IPS-NIHi7 (cell line): ENCODE measurements around the gene DENND1A.
"Not testable (repeated sequence)": the region's sequence is repeated elsewhere in the genome, so short reads cannot be mapped to it uniquely, and the experiment has no call there.

ENCODE experiments used
- DNase-seq: peaks from one replicate; pipeline ENCODE4 v3.0.0; 2012; ENCODE audit warnings: mixed read lengths; ENCODE audit errors: extremely low spot score

The DENND1A gene

DNA sequence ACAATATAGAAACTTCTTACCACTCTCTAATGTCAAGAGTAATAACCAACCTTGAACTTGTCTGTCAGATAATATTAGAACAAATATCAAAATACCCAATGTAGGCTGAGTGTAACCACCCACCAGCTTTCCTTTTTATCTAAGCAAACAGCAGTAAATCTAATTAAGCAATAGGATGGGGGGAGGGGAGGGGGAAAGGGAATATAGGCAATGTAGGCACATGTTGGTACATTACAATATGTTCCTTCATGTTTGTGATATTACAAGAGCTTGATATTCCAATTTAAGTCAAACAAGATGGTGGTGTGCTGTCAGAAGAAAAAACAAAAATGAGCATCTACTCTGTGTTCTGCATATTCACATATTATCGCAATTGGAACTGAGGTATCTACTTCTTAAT, 158.2 kb downstream of the DENND1A start:
- DNase-seq, result no peak

DNA sequence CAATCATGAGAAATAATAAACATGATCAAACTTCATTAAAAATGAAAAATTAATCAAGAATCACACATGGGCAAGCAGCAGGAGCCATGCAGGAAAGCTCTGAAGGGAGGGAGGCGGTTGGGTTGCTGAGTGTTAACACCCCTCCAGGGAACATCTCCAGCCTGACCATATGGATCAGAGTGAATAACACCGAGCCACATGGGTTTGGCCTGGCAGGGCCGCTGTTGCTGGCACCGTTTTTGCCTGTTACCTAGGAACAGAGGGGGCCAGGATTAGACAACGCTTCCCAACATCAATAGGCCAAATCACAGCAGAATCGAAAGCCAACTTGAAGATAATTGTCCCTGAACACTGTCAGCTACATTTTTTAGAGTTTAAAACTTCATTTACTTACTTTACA, 160.2 kb downstream of the DENND1A start:
- DNase-seq, result no peak

DNA sequence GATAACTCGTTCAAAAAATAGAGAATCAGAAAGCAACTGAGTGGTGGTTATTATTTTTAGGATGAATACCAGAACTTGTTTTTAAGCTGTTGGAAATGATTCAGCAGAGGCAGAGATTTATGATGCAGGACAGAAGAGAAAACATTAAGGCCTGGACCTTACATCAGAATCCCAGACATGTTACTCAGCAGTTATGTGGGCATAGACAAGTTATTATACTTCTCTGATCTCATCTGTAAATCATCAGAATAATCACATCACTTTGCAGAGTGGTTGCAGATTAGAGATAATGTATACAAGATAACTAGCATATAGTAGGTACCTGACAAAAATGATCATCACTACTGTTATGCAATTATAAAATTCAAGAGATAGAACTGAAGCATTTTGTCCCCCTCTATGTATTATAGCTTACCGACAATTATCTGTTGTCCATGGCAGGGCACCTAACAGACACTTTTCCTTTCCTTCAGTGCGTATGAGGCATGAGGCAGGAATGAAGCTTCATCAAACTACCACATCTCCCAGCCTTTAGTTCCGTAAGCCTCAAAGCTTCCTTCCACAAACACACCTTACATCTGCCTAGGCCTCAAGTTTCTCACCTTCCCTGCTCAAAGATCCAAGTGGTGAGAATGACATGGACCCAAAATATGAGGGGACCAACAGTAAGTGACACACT, 165.9 kb downstream of the DENND1A start:
- no peak for DNase-seq

DNA sequence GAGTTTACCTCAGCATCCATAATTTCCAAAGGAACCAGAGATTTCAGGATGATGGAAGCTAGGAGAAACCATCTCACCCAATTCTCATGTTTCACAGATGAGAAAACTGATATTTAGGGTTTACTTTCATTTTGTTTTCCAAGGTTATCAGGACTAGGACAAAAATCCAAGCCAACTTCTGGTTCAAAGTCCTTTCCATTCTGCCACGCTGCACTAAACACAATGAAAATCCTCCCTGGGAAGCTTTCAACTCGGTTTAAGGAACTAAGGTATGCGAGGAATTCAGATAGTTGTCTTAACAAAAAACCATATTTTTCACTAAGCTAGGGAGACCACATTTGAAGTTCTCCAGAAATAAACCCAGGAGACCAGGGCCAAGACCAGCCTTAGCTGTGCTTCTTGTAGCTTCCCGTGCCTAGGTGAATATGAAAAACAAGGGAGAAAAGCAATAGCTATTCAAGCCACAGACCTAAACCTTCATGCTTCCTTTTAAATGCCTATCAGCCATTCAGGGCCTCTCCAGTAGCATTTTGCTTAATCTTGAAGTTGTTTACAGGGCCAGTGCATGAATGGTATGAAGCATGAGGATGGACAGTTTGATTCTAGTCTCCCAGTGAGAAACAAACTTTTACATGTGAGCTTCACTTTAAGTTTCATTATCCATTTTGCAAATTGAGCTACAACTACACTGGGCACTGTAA, 167.9 kb downstream of the DENND1A start:
- no peak for DNase-seq

DNA sequence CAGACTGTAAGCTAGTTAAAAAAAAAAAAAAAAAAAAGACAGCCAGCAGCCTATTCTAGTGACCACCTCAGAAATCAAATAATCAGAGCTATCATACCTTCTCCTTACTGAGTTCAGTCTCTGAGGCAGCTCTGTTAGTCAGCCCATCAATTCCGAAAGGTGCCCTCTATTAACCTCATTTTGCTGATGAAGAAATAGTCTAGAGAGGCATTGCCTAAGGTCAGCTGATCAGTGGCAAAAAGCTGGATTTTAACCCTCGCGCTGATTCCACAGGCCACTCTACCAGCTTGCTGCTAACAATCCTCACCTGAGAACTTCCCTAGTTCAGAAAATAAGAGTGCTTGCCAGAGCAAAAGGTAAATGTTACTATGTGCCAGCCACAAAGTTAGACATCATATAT, 172.0 kb downstream of the DENND1A start:
- no peak for DNase-seq

DNA sequence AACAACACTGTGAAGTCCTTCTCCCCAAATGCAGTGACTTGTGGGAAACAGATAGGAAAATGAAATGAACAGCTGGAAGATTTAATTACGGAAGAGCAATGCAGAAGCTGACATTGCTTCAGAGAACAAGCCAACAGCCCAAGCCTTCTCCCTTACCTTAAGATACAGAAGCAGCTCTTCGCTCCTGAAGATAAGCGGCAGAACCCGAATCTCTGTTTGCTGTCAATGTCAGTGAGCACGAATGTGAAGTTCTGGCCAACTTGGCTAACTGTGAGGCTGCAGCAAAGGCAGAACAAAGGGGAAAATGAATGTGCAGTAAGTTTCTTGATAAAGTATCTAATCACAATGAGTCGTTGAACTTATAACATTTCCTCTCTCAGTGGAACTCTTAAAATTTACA, 172.4 kb downstream of the DENND1A start:
- no peak for DNase-seq

DNA sequence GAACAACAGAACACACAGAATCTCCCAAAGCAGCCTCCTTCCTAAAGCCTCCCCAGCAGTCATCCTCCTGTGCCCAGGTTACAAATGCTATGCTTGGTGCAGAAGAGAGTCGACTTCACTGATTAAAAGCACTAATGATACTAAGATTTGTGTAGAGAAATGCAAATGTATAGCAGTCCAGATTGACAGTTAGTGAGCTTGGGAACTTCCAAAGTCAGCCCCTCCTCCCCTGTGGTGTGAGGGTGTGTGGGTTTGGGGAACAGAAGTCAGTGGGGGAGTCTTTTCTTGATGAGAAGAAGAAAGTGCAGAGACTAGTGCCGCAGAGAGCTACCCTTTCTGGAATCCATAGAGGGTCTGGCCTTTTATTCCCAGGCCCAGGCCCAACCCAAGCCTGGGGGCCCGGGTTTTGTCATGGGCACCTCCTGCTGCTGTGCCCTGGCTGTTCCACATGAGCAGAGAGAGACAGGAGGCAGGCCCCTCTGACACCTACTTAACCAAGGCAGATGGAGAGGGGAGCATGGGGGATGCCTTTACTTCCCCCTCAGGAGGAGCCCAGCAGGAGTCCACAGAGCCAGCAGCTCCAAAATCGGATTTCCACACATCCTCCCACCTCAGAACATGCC, 173.3 kb downstream of the DENND1A start:
- no peak for DNase-seq

DNA sequence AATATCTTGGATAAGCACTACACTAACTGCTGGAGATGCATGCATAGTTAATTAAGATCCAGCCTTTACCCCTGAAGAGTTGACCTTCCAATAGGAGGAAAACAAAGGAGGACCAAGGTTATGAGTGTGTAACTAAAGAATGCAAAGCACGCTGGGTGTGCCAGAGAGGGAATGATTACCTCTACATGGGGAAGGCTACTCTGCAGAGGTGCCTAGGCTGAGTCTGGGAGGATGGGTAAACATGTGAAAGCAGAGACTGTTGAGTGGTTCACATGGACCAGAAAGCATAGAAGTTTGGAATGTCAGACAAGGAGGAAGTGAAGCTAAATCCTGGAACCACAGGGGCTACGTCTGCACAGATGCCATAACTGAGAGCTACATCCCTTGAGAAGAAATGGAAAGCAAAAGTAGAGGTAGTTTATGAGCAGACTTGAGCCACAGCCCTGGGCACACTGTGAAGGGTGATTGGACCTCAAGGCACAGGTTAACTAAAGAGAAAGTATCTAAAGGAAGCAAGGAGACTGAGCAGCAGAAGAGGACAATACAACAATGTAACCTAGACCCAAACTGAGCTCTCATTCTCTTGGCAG, 176.2 kb downstream of the DENND1A start:
- no peak for DNase-seq

DNA sequence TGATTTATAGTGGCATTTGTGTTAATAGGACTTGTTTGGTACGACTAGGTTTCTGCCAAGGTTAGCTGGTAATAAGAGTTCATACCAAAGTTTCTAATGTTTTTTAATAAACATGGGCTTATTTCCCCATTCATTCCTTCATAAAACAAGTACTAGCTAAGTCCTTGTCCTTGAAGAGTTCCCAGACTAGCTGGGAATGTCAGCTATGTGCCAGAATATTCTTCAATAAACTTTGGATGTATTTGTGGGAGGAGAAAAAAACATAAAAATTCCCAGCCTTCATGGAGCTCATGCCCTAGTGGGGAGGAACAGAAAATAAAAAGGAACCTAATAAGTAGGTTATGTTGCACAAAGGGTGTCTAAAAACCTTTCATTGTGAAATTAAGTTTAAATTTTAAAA, 176.9 kb downstream of the DENND1A start:
- DNase-seq, result no peak

DNA sequence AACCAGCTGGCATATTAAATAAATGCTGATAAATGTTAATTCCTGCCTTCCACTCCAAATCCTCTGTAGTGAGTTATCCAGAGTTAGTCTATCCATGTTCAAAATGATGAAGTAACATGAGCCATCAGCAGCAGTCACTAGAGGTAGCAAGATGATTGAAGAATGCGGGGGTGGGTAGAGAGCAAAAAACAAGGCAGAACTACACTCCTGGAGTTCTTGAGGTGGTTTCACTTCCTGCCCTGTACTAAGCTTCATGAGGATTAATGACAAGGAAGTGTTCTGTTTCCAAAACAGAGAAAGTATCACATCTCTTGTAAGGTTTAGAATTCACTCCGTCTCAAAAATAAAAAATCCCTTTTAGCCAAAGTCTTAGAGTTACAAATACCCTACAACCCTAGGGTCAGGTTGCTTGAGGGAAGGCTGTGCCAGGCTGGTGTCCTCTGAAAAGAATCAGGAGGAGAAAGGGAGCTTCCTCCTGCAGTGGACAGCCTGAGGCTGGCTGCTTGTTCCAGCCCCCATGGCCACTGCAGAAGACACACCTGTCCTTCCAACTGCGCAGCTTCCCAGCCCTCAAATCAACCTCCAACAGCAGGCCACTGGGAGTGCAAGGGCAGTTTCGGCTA, 180.2 kb downstream of the DENND1A start:
- DNase-seq, result peak; percentile 30

DNA sequence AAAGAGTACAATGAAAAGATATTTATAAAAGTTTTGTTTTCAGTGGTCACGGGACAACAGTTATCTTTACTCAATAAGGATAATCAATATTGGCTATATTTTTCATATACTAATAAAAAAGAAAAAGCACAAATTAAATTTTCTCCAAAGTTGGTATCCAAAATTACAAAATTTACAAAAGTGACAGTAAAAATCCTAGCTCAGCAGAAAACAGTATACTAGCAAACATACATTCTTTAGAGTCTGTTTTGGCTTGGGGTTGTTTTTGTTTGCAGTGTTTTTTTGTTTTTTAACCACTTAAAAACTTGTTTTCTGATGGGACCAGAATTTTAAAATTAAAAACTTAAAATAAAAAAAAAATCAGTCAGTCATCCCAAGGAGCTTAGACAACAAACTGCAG, 183.2 kb downstream of the DENND1A start:
- no peak for DNase-seq

DNA sequence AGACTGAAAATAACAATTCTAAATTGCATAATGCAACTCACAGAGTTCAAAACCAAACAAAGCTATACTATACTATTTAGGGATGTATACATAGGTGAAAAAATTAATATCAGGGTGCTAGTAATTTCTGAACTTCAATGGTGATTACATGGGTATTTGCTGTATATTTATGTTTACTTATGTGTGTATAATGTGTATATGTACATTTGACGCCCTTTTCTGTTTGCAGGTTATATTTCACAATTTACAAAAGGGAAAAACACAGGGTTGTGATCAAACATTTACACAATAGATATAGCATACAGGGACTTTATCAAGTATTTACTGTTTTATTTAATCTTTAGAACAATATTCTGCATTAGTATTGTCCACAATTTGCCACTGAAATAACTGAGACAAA, 184.0 kb downstream of the DENND1A start:
- no peak for DNase-seq

DNA sequence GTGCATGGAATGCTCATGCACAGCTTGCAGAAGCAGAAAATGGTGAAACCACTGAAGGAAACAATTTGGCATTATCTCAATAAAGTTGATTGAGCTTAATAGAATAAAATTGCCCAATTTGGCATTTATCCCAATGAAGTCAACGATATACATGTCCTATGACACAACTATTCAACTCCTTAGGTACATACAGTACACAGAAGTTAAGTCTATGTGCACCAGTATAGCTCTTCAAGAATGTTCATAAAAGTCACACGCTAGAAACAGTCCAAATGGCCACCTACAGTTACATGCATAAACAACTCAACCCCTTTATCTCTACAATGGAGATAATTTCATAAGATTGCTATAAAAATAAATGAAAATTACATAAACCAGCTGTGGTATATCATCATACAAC, 184.5 kb downstream of the DENND1A start:
- no peak for DNase-seq

DNA sequence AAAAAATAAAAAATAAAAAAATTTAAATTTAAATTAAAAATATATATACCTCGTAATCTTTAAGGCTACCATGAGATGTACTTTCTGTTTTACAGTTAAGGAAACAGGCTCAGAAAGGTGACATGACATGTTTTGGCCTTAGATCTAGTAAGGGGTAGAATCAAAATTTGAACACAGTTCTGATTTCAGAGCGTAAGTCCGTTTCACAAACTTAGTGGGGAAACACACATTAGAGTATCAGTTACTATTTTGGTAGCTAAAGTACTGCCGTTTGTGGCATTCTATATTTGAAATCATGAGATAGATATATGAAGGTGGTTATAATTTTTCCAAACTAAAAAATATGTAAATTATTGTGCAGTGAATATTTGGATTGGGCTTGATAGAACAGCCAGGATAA, 186.2 kb downstream of the DENND1A start:
- DNase-seq, result no peak

DNA sequence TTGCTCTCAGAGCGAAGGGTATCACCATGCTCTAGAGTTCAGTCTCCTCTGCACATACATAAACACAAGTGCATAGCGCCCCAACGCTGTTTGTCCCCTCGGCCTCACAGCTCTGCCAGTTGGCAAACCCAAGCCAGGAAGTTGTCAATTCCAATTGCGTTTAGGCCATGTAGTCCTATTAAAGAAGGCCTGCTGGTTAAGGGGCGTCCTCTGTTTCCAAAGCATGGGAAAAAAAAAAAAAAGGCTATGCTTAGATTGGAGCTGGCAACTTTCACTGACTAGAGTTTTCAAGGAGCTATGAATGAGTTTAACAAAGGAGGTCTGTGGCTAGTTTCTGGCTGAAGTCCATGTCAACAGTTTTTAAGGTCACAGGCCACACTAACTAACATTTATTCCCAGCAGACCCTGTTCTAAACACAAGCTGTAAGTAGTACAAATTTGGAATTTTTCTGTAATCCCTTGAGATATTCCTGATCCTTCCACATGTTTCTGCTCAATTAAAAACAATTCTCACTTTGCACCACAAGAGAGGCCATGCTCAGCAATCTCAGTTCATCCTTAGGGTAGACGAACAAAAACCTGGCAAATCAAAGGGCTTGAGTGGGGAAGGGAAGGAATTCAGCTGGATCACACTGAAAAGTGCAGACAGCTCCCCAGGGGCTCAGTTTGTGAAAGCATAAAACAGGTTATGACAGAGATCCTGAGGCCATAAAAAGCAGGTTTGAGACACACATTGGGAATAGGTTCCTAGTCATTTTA, 187.7 kb downstream of the DENND1A start:
- no peak for DNase-seq

DNA sequence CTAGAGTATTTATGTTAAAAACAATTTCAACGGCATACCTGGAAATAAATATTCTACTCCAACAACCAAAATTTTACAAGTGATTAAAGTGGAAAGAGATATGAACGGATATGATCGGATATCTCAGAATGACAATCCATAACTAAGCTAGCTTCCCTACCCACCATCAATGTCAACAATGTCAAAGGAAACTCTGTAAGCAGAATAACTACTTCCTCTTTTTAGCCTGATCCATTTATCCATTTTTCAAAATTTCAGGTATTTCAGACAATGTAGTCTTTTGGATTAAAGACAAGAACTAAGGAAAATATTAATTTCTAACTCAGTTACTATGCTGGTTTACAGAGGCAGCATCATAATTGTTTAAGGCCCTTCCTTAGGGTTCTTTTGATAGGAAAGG, 188.7 kb downstream of the DENND1A start:
- DNase-seq, result no peak

DNA sequence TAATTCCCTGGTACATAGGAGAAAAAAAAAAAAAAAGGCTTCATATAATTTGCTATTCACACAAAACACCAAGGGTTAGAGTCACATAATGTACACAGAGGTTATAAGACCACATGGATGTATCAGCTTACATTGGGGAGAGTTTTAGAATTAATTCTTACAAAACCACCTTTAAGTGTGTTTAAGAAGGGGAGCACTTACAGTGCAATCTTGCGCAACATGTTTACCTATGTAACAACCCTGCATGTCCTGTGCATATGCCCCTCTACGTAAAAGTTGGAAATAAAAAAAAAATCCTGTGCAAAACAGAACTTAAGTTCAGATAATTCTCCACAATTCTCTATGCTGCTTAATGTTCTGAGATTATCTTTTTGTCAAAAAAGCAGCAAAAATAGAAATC, 190.0 kb downstream of the DENND1A start:
- DNase-seq, result no peak

DNA sequence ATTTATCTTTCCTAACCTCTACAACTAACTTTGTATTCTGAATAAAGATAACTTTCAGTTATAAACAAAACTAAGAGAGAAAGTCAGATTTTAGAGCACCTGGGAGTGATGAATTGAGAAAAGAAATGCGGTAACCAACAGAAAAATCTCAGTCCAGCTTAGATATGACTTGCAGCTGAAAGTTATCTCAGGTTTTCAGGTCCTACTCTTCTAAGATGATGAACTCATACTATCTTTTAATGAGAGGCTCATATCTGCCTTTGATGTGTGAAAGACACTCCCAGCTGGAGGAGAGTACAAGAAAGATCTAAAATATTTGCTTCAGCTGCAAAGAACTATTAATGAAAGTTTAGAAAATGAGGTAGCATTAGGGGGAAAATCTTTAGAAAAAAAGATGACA, 190.5 kb downstream of the DENND1A start:
- DNase-seq, result no peak

DNA sequence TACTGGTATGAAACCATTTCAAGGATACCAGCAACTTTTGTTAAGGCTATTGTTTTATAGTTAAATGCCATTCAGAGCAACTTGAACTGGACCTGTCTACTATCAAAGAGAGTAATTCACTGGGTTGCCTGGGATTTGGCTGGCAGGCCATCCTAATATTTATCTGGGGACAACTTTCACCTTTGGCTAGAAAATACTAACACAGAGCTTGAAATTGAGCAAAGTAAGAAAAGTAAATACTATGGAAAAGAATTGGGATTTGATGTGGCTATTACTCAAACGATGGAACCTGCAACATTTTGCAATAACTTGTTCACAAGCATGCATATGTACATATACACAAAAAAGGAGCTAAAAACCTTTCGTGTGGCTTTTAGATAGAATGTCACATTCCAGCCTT, 191.3 kb downstream of the DENND1A start:
- no peak for DNase-seq

DNA sequence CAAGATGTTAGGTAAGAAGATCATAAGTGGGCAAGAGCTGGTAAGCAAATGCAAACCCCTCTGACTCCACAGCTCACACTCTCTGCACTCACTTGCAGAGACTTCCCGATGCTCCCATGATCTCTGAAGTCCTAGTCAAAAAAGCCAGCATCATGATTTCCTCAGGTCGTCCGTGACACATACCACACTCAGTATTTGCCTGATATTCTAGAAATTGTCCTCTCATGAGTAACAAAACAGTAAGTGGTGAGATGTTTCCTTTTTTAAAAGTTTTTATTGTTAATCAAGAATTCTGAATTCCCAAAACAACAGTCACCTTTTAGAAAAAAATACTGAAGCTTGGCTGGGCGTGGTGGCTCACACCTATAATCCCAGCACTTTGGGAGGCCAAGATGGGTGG, 194.6 kb downstream of the DENND1A start:
- no peak for DNase-seq

DNA sequence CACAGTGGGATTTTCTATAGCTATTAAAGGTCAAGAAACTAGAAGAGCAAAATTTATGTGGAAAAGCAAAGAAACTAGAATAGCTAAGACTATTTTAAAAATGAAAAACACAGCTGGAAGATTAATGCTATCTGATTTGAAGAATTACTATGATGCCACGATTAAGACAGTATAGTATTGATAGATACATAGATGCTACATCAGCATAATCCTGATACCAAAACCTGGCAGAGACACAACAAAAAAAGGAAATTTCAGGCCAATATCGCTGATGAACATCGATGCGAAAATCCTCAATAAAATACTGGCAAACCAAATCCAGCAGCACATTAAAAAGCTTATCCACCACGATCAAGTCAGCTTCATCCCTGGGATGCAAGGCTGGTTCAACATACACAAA, 201.4 kb downstream of the DENND1A start:
- DNase-seq, result not testable (repeated sequence)

DNA sequence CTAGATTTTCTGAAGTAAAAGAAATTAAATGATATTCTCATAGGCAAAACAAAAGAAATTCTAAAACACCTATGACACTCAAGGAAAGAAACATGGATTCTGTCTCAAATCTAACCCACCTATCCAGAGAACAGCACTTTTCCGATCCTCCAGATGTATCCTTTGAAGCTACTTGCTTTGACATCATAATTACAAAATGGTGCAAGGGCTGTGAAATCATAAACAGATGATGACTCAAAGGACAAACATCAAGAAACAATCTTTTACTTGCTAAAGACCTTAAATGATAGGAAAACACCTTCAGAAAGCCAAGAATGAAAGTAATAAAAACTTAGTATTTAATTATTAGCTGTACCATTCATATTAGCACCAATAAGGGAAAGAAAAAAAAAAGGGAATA, 202.6 kb downstream of the DENND1A start:
- DNase-seq, result no peak
